ENCODE results near the gene RFX5. TPM values are rescaled to one million over a fixed set of nuclear protein-coding genes. Genes with fewer than 3 reads are reported as not detected.

Gene RFX5
- total and polyA plus RNA-seq, 9 of the 15 experiments (the other 6 are each of a cell fraction or from before 2014, with no cell fraction given): 3.8 to 48.2 (median 32.2) TPM

DNA sequence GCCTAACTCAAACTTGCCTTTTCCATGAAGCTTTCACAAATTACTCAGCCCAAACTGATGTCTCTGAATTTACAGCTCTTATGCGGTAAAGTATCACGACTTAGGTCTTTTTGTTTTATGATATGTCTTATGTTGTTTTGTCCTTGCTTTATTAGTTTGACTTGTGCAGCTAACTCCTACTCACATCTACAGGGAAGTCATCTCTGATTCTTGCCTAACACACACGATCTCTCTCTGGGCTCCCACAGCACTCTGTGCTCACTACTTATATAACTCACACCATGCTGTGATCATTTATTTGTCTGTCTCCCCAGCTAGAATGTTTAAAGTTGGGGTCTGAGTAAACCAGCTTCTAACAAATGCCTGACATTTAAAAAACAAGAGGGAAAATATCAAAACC lies 10.5 kb downstream of the RFX5 start:
- no peaks in the 10 kb centered on the region for H3K27me3 ChIP-seq (ENCODE audit: control insufficient read depth in 2 of 2, insufficient read depth in 2 of 2, low read length in 2 of 2)
- no peak overlapping the region for H3K9ac ChIP-seq (ENCODE audit: insufficient read depth in 1 of 2, low read depth in 2 of 2, low read length in 2 of 2)
- no peak for TF ChIP-seq LEF1 (IDR thresholded peaks at IDR 0.05)
- no peak for TF ChIP-seq NELFE (IDR thresholded peaks at IDR 0.05; ENCODE audit: insufficient read depth, insufficient read length)
- TF ChIP-seq, protein P1, sequence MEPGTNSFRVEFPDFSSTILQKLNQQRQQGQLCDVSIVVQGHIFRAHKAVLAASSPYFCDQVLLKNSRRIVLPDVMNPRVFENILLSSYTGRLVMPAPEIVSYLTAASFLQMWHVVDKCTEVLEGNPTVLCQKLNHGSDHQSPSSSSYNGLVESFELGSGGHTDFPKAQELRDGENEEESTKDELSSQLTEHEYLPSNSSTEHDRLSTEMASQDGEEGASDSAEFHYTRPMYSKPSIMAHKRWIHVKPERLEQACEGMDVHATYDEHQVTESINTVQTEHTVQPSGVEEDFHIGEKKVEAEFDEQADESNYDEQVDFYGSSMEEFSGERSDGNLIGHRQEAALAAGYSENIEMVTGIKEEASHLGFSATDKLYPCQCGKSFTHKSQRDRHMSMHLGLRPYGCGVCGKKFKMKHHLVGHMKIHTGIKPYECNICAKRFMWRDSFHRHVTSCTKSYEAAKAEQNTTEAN (CRISPR knock-in tag; IDR thresholded peaks at IDR 0.05): no peak
- TF ChIP-seq KDM4B (IDR thresholded peaks at IDR 0.05; ENCODE audit: borderline replicate concordance in 2 of 2, low read depth in 1 of 2): no peak
- TF ChIP-seq ZBED1 (IDR thresholded peaks at IDR 0.05): no peak
- no peak for TF ChIP-seq MYC (IDR thresholded peaks at IDR 0.05; ENCODE audit: low read depth, low read length)
- no peak for TF ChIP-seq MYC (CRISPR knock-in tag; IDR thresholded peaks at IDR 0.05; ENCODE audit: borderline replicate concordance, low read depth)
- TF ChIP-seq, protein P2, sequence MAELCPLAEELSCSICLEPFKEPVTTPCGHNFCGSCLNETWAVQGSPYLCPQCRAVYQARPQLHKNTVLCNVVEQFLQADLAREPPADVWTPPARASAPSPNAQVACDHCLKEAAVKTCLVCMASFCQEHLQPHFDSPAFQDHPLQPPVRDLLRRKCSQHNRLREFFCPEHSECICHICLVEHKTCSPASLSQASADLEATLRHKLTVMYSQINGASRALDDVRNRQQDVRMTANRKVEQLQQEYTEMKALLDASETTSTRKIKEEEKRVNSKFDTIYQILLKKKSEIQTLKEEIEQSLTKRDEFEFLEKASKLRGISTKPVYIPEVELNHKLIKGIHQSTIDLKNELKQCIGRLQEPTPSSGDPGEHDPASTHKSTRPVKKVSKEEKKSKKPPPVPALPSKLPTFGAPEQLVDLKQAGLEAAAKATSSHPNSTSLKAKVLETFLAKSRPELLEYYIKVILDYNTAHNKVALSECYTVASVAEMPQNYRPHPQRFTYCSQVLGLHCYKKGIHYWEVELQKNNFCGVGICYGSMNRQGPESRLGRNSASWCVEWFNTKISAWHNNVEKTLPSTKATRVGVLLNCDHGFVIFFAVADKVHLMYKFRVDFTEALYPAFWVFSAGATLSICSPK (IDR thresholded peaks at IDR 0.05; ENCODE audit: borderline replicate concordance): no peak
- TF ChIP-seq ILF3 (IDR thresholded peaks at IDR 0.05; ENCODE audit: borderline replicate concordance): no peak
- TF ChIP-seq MECOM (CRISPR knock-in tag; IDR thresholded peaks at IDR 0.05): no peak
- no peak for TF ChIP-seq SMARCC2 (IDR thresholded peaks at IDR 0.05; ENCODE audit: low read depth)
- TF ChIP-seq TEAD4 (IDR thresholded peaks at IDR 0.05; ENCODE audit: low read length): no peak
- no peak for TF ChIP-seq TEAD4 (CRISPR knock-in tag; IDR thresholded peaks at IDR 0.05; ENCODE audit: borderline replicate concordance)
- no peak for TF ChIP-seq CXXC5 (CRISPR knock-in tag; IDR thresholded peaks at IDR 0.05)
- no peak for TF ChIP-seq MEF2D (tag; conservative IDR thresholded peaks at IDR 0.05; ENCODE audit: low read depth)
- TF ChIP-seq ADNP (tag; IDR thresholded peaks at IDR 0.05): no peak
- no peak for TF ChIP-seq ETS2 (tag; IDR thresholded peaks at IDR 0.05; ENCODE audit: borderline replicate concordance, poor library complexity, severe bottlenecking)
- TF ChIP-seq SNIP1 (IDR thresholded peaks at IDR 0.05; ENCODE audit: low read depth): no peak
- no peak for TF ChIP-seq SAP30 (IDR thresholded peaks at IDR 0.05; ENCODE audit: borderline replicate concordance, insufficient read depth, low read depth, low read length, poor library complexity, severe bottlenecking)
- TF ChIP-seq SAFB2 (IDR thresholded peaks at IDR 0.05; ENCODE audit: borderline replicate concordance, low read depth, low read length, severe bottlenecking): no peak
- no peak for TF ChIP-seq TEAD1 (CRISPR knock-in tag; IDR thresholded peaks at IDR 0.05)
- TF ChIP-seq ZNF347 (CRISPR knock-in tag; IDR thresholded peaks at IDR 0.05; ENCODE audit: low read depth): no peak
- no peaks in the 10 kb centered on the region for H4K20me1 ChIP-seq (replicated peaks; ENCODE audit: control insufficient read depth, insufficient read depth, low read length)
- intact Hi-C loops (cut with micrococcal nuclease): no loop called here
- H3K9me3 ChIP-seq (replicated peaks; ENCODE audit: control insufficient read depth, insufficient read depth, low read depth, low read length): no peaks in the 10 kb centered on the region
- no peak overlapping the region for H2AFZ ChIP-seq (ENCODE audit: low read depth, low read length)
- WGBS (ENCODE audit: insufficient coverage, low coverage, missing lambda C conversion rate): 55% methylated on average over 3 of the region's 3 CpGs
- no peak overlapping the region for H3K4me2 ChIP-seq (ENCODE audit: insufficient read depth, low read length)
- ChIA-PET POLR2A (interaction anchor here (1.1 to 1.5 kb wide), 3 partner anchors 9 to 48 kb away, joined by 3 to 8 read pairs (median 3); partner anchors contain the start of gene PI4KB), CTCF (ENCODE audit: low intra/inter-chr PET ratio) (no interaction called here)
- H3K9me1 ChIP-seq (ENCODE audit: control insufficient read depth, insufficient read depth, low read length): no peaks in the 10 kb centered on the region
- no peak for DNase-seq (ENCODE audit: extremely low read depth in 1 of 4, low spot score in 3 of 4)
- H3K79me2 ChIP-seq (ENCODE audit: control insufficient read depth, insufficient read depth, low read length): no peaks in the 10 kb centered on the region
- no TSS peak for BruUV-seq (replicated peaks)
- FAIRE-seq: no peak
- no peak overlapping the region for H3K4me3 ChIP-seq
- H3K27ac ChIP-seq (ENCODE audit: extremely low read depth, low read depth, low read length): no peak overlapping the region
- no peaks in the 10 kb centered on the region; a peak in 1 of 5 replicates for H3K4me1 ChIP-seq (replicated peaks in 1 of 2; ENCODE audit: control insufficient read depth in 2 of 2, insufficient read depth in 2 of 2, low read length in 2 of 2)
- no peak for ATAC-seq
- in situ Hi-C loops (cut with MboI): loop anchor here (5.0 kb wide), 1 partner anchor 34 kb away; no protein-coding TSS in a partner anchor
- H3K36me3 ChIP-seq (ENCODE audit: control insufficient read depth, insufficient read depth, low read length): no peaks in the 10 kb centered on the region

All from K562 (cell line).